Astrocyte (in vitro differentiated cells and primary cell): ENCODE data around the gene WDR20. TPM values are rescaled to one million over a fixed set of nuclear protein-coding genes. Genes with fewer than 3 reads are reported as not detected.

Experiments used
- DNase-seq: peaks from one replicate; pipeline ENCODE4 v3.0.0-alpha.2; 2010; ENCODE audit warnings: low read depth
- FAIRE-seq: peaks from 2 replicates; lab custom pipeline; 2011; peaks lifted over from hg19 to GRCh38; lab: Jason Lieb, UNC
- H2AFZ ChIP-seq: 2 replicates; pipeline ENCODE4 v1.6.0; 2012; ENCODE audit warnings: low read depth, low read length, inconsistent platforms
- H3K27ac ChIP-seq: 2 replicates; pipeline ENCODE4 v1.5.1; 2011; ENCODE audit warnings: low read depth, low read length, inconsistent platforms
- H3K27me3 ChIP-seq: 2 replicates; pipeline ENCODE4 v1.6.0; 2011; ENCODE audit warnings: low read length, inconsistent platforms; ENCODE audit not compliant: insufficient read depth
- H3K36me3 ChIP-seq: 2 replicates; pipeline ENCODE4 v1.5.1; 2011; ENCODE audit warnings: low read length, inconsistent platforms; ENCODE audit not compliant: insufficient read depth
- H3K4me1 ChIP-seq: 2 replicates; pipeline ENCODE4 v1.5.1; 2011; ENCODE audit warnings: low read length, inconsistent platforms; ENCODE audit not compliant: insufficient read depth
- H3K4me2 ChIP-seq: 2 replicates; pipeline ENCODE4 v1.6.0; 2012; ENCODE audit warnings: low read length, inconsistent platforms
- H3K4me3 ChIP-seq: 2 replicates; pipeline ENCODE4 v1.5.1; 2011; ENCODE audit warnings: low read depth, mild to moderate bottlenecking, low read length, inconsistent platforms; ENCODE audit not compliant: insufficient read depth
- H3K79me2 ChIP-seq: 2 replicates; pipeline ENCODE4 v1.6.0; 2012; ENCODE audit warnings: mild to moderate bottlenecking, low read length, inconsistent platforms; ENCODE audit not compliant: insufficient read depth
- H3K9ac ChIP-seq: 2 replicates; pipeline ENCODE4 v1.6.0; 2012; ENCODE audit warnings: mild to moderate bottlenecking, low read length, inconsistent platforms
- H3K9me3 ChIP-seq: 2 replicates; pipeline ENCODE4 v1.5.1; 2012; ENCODE audit warnings: low read depth, mild to moderate bottlenecking, low read length, inconsistent platforms; ENCODE audit not compliant: insufficient read depth
- H4K20me1 ChIP-seq: 2 replicates; pipeline ENCODE4 v1.6.0; 2012; ENCODE audit warnings: low read length, inconsistent platforms; ENCODE audit not compliant: insufficient read depth
- H3K27ac Mint-ChIP-seq: one replicate; pipeline ENCODE4 v1.8.0; 2021; ENCODE audit warnings: mild to moderate bottlenecking, mixed read lengths; ENCODE audit not compliant: unreplicated experiment
- H3K27me3 Mint-ChIP-seq: one replicate; pipeline ENCODE4 v1.8.0; 2021; ENCODE audit warnings: low read depth, mixed read lengths; ENCODE audit not compliant: unreplicated experiment
- H3K36me3 Mint-ChIP-seq: one replicate; pipeline ENCODE4 v1.8.0; 2021; ENCODE audit warnings: low read depth, mixed read lengths; ENCODE audit not compliant: unreplicated experiment
- H3K4me1 Mint-ChIP-seq: one replicate; pipeline ENCODE4 v1.8.0; 2021; ENCODE audit warnings: low read depth, mixed read lengths; ENCODE audit not compliant: unreplicated experiment
- H3K4me3 Mint-ChIP-seq: one replicate; pipeline ENCODE4 v1.8.0; 2021; ENCODE audit warnings: mild to moderate bottlenecking, moderate library complexity, mixed read lengths; ENCODE audit not compliant: unreplicated experiment
- H3K9me3 Mint-ChIP-seq: one replicate; pipeline ENCODE4 v1.8.0; 2021; ENCODE audit warnings: mild to moderate bottlenecking, mixed read lengths; ENCODE audit not compliant: unreplicated experiment
- EZH2 ChIP-seq: IDR thresholded peaks from 2 replicates; pipeline ENCODE4 v1.6.1; 2012; ENCODE audit warnings: mild to moderate bottlenecking, low read length, inconsistent platforms; ENCODE audit not compliant: insufficient read depth
- total RNA-seq: library from RNA; stranded (reverse); gene quantifications from 2 replicates; pipeline ENCODE4 v1.2.1, GENCODE V29; 2021
- TF ChIP-seq, protein P1 (sequence below): IDR thresholded peaks from 2 replicates; pipeline ENCODE4 v1.5.1; 2011; ENCODE audit warnings: low read depth, mild to moderate bottlenecking, inconsistent platforms, low read length, moderate library complexity; ENCODE audit not compliant: insufficient read depth

Gene WDR20
- total RNA-seq, 1 donor from 2014 or later, result 23.6 TPM

DNA sequence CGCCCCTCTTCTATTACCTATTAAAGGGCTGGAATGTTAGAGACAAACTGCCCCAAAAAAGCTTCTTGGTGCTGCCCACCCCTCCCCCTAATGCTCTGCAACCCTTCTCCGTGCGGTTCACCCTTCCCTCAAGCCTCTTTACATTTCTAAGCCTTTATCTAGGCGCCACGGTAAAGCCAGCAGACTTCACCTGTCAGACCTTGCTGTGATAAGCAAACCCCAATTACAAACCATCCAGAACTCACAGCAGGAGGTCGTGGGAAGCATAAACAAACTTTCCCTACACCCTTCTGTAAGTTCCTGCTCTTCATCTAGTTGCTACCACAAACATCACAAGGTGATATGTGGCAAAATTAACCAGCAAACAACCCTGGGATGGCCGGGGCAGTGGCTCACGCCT lies 108.4 kb downstream of the WDR20 start:
- no peak overlapping the region for H3K4me2 ChIP-seq

DNA sequence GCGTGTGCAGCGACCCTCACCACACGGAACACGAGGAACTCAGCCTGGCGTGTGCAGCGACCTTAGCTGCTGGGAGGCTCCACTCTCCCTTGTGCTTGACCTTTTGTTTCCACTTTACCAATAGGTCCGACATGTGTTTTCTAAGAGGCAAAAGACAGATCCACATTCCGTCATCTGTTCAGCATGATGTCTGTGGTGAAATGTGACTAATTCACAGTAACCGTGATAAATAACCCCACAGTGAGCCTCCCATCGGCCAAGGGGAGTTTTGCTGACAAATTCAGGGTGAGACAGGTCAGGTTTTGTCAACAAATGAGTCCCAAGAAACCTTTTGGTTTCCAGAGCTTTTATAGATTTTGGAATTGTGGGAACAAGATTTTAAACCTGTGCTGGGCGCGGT lies 109.3 kb downstream of the WDR20 start:
- Mint-ChIP-seq H3K9me3 (no peaks in the 10 kb centered on the region), H3K27me3 (peaks cover 2% of the 10 kb centered on the region), H3K4me1 (no peaks in the 10 kb centered on the region), H3K4me3 (no peak overlapping the region), H3K27ac (no peak overlapping the region), H3K36me3 (no peaks in the 10 kb centered on the region)
- Histone ChIP-seq H3K9me3 (no peaks in the 10 kb centered on the region), H3K4me3 (no peak overlapping the region), H3K27ac (peak overlapping the region; percentile 72), H4K20me1 (no peaks in the 10 kb centered on the region), H2AFZ (peak overlapping the region; percentile 44), H3K4me1 (peaks cover 10% of the 10 kb centered on the region), H3K9ac (peak overlapping the region; percentile 42), H3K36me3 (peaks cover 5% of the 10 kb centered on the region), H3K79me2 (no peaks in the 10 kb centered on the region), H3K27me3 (no peaks in the 10 kb centered on the region), H3K4me2 (peak overlapping the region; percentile 23)
- TF ChIP-seq EZH2, result no peak
- TF ChIP-seq, protein P1, sequence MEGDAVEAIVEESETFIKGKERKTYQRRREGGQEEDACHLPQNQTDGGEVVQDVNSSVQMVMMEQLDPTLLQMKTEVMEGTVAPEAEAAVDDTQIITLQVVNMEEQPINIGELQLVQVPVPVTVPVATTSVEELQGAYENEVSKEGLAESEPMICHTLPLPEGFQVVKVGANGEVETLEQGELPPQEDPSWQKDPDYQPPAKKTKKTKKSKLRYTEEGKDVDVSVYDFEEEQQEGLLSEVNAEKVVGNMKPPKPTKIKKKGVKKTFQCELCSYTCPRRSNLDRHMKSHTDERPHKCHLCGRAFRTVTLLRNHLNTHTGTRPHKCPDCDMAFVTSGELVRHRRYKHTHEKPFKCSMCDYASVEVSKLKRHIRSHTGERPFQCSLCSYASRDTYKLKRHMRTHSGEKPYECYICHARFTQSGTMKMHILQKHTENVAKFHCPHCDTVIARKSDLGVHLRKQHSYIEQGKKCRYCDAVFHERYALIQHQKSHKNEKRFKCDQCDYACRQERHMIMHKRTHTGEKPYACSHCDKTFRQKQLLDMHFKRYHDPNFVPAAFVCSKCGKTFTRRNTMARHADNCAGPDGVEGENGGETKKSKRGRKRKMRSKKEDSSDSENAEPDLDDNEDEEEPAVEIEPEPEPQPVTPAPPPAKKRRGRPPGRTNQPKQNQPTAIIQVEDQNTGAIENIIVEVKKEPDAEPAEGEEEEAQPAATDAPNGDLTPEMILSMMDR, result no peak
- peak; percentile 86 for DNase-seq
- no peak for FAIRE-seq

More for the DNA sequence above, 108.4 kb downstream of the WDR20 start:
- no peak overlapping the region for H3K27ac ChIP-seq
- H3K4me1 Mint-ChIP-seq, result no peaks in the 10 kb centered on the region
- H3K9ac ChIP-seq, result no peak overlapping the region
- H3K4me3 ChIP-seq, result no peak overlapping the region
- H3K27me3 Mint-ChIP-seq, result peaks cover 2% of the 10 kb centered on the region
- H3K9me3 Mint-ChIP-seq, result no peaks in the 10 kb centered on the region
- no peaks in the 10 kb centered on the region for H3K9me3 ChIP-seq
- peaks cover 5% of the 10 kb centered on the region for H3K36me3 ChIP-seq
- DNase-seq, result no peak
- H3K27ac Mint-ChIP-seq, result no peak overlapping the region
- no peak for TF ChIP-seq EZH2
- TF ChIP-seq, protein P1, result no peak
- FAIRE-seq, result no peak
- H3K27me3 ChIP-seq, result no peaks in the 10 kb centered on the region
- no peaks in the 10 kb centered on the region for H3K36me3 Mint-ChIP-seq
- no peak overlapping the region for H3K4me3 Mint-ChIP-seq
- H4K20me1 ChIP-seq, result no peaks in the 10 kb centered on the region
- H2AFZ ChIP-seq, result no peak overlapping the region
- H3K79me2 ChIP-seq, result no peaks in the 10 kb centered on the region
- peaks cover 10% of the 10 kb centered on the region for H3K4me1 ChIP-seq

DNA sequence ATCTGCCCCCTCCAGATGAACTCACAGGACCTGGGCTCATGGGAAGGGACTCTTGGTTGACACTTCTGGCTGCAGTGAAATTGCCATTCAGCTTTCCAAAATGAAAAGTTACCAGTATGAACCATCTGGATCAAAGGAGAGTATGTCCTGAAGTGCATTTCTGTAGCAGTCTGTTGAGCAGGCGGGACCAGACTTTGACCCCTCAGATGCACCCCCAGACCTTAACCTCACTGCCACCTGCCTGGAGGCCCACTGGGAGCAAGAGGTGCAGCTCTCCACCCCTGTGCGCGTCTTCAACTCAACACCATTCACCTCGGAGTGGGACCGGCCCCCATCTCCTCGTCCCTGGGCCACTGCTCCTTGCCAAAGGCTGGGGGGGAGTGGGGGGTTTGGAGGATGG lies 110.3 kb downstream of the WDR20 start:
- Histone ChIP-seq H3K27ac (no peak overlapping the region), H2AFZ (no peak overlapping the region), H3K4me2 (no peak overlapping the region), H3K27me3 (no peaks in the 10 kb centered on the region), H3K4me3 (no peak overlapping the region), H3K79me2 (no peaks in the 10 kb centered on the region), H3K36me3 (peaks cover 5% of the 10 kb centered on the region), H3K4me1 (peaks cover 10% of the 10 kb centered on the region), H3K9ac (no peak overlapping the region), H3K9me3 (no peaks in the 10 kb centered on the region), H4K20me1 (no peaks in the 10 kb centered on the region)
- H3K27me3 Mint-ChIP-seq, result peaks cover 2% of the 10 kb centered on the region
- H3K4me1 Mint-ChIP-seq, result peaks cover 1% of the 10 kb centered on the region
- no peak for FAIRE-seq
- H3K4me3 Mint-ChIP-seq, result no peak overlapping the region
- no peaks in the 10 kb centered on the region for H3K36me3 Mint-ChIP-seq
- no peak for TF ChIP-seq EZH2
- TF ChIP-seq, protein P1, result no peak
- DNase-seq, result no peak
- H3K27ac Mint-ChIP-seq, result no peak overlapping the region
- H3K9me3 Mint-ChIP-seq, result no peaks in the 10 kb centered on the region
